ENCODE measurements around the gene ACAD8. TPM values are rescaled to one million over a fixed set of nuclear protein-coding genes. Genes with fewer than 3 reads are reported as not detected.
A peak's percentile ranks its signal among the peaks of the same experiment; 100 is the strongest.

Gene ACAD8
- total RNA-seq, 1 donor from 2014 or later, result 28.6 TPM

DNA sequence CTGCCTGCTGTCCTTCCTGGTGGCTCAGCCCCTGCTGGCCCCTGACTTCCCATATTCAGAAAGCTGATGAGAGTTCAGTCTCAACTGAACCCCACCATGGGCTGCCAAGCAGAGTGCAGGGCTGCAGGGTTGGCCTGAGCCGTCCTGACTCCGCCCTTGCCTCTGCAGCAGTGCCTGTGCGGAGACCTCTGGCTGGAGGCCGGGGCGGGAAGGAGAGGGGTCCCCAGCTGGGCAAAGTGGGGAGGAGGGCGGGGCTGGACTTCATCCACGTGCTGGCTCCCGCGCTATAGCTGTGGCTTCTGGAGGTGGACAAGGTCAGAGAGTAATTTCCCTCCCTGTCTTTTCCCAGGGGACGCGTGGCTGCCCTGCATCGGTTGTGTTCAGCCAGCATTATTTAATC lies 36.4 kb downstream of the ACAD8 start:
- TF ChIP-seq, protein P1, sequence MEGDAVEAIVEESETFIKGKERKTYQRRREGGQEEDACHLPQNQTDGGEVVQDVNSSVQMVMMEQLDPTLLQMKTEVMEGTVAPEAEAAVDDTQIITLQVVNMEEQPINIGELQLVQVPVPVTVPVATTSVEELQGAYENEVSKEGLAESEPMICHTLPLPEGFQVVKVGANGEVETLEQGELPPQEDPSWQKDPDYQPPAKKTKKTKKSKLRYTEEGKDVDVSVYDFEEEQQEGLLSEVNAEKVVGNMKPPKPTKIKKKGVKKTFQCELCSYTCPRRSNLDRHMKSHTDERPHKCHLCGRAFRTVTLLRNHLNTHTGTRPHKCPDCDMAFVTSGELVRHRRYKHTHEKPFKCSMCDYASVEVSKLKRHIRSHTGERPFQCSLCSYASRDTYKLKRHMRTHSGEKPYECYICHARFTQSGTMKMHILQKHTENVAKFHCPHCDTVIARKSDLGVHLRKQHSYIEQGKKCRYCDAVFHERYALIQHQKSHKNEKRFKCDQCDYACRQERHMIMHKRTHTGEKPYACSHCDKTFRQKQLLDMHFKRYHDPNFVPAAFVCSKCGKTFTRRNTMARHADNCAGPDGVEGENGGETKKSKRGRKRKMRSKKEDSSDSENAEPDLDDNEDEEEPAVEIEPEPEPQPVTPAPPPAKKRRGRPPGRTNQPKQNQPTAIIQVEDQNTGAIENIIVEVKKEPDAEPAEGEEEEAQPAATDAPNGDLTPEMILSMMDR (IDR thresholded peaks at IDR 0.05), result no peak
- no peaks in the 10 kb centered on the region for H3K4me1 ChIP-seq
- H3K36me3 ChIP-seq, result no peaks in the 10 kb centered on the region
- H3K27ac ChIP-seq, result no peak overlapping the region
- no peaks in the 10 kb centered on the region for H3K9me3 ChIP-seq
- intact Hi-C loops (cut with DNase I), result no loop called here
- DNase-seq (ENCODE audit: low spot score in 2 of 2), result peak in 1 of 2 donors; percentile 34
- H3K4me3 ChIP-seq, result no peak overlapping the region
- H3K27me3 ChIP-seq, result no peaks in the 10 kb centered on the region

DNA sequence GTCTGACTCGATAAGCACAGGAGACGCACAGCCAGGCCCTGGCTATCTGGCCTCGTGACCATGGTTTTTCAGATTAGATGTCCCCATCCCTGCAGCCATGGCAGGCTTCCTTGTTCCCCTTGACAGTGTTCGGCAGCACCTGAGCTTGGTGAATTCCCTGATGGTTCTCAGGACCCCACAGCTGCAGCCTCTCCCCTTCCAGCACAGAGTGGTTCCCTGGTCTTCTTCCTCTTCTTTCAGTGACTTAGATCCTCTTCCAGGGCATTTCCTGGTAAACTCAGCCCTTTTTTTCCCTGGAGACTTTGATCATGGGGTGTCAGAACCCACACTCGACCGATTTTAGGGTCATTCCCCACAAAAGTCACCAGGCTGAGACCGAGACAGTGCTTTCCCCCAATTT lies 37.3 kb downstream of the ACAD8 start:
- intact Hi-C loops (cut with DNase I), result no loop called here
- Histone ChIP-seq H3K4me3 (no peak overlapping the region), H3K27me3 (no peaks in the 10 kb centered on the region), H3K9me3 (no peaks in the 10 kb centered on the region), H3K4me1 (no peaks in the 10 kb centered on the region), H3K36me3 (no peaks in the 10 kb centered on the region), H3K27ac (no peak overlapping the region)
- TF ChIP-seq, protein P1 (IDR thresholded peaks at IDR 0.05), result no peak
- DNase-seq (ENCODE audit: low spot score in 2 of 2), result peak in 1 of 2 donors; percentile 34

DNA sequence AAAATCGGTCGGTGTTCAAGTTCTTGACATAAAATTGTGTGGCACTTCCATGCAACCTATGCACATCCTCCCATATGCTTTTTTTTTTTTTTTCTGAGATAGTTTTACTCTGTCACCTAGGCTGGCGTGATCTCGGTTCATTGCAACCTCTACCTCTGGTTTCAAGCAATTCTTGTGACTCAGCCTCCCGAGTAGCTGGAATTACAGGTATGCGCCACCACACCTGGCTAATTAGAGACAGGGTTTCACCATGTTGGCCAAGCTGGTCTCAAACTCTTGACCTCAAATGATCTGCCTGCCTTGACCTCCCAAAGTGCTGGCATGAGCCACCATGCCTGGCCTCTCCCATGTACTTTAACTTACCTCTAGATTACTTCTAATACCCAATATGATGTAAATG lies 37.8 kb downstream of the ACAD8 start:
- peak in 1 of 2 donors; percentile 24 for DNase-seq (ENCODE audit: low spot score in 2 of 2)
- Histone ChIP-seq H3K36me3 (no peaks in the 10 kb centered on the region), H3K27ac (no peak overlapping the region), H3K9me3 (no peaks in the 10 kb centered on the region), H3K27me3 (no peaks in the 10 kb centered on the region), H3K4me3 (no peak overlapping the region), H3K4me1 (no peaks in the 10 kb centered on the region)
- intact Hi-C loops (cut with DNase I), result no loop called here
- TF ChIP-seq, protein P1 (IDR thresholded peaks at IDR 0.05), result no peak

DNA sequence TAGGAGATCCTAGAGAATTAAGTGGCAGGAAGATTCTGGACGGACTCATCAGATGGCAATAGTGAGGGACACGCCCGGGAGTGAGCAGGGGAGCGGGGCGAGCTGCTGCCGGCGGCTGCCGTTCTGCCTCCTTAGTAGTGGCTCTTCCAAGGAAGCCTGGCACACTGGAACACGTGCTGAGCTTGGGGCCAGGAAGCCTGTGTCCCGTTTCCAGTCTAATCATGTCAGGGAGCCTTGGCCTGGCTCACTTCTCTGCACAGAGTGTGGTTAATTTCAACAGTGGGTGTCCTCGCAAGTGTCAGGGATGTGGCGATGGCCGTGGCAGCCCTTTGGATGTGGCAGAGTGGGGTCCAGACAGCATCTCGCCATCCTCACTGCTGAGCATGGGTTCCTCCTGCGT lies 39.3 kb downstream of the ACAD8 start:
- TF ChIP-seq, protein P1 (IDR thresholded peaks at IDR 0.05), result no peak
- Histone ChIP-seq H3K9me3 (no peaks in the 10 kb centered on the region), H3K4me1 (no peaks in the 10 kb centered on the region), H3K27me3 (no peaks in the 10 kb centered on the region), H3K36me3 (no peaks in the 10 kb centered on the region), H3K27ac (no peak overlapping the region), H3K4me3 (no peak overlapping the region)
- peak in 1 of 2 donors; percentile 38 for DNase-seq (ENCODE audit: low spot score in 2 of 2)
- intact Hi-C loops (cut with DNase I), result no loop called here

DNA sequence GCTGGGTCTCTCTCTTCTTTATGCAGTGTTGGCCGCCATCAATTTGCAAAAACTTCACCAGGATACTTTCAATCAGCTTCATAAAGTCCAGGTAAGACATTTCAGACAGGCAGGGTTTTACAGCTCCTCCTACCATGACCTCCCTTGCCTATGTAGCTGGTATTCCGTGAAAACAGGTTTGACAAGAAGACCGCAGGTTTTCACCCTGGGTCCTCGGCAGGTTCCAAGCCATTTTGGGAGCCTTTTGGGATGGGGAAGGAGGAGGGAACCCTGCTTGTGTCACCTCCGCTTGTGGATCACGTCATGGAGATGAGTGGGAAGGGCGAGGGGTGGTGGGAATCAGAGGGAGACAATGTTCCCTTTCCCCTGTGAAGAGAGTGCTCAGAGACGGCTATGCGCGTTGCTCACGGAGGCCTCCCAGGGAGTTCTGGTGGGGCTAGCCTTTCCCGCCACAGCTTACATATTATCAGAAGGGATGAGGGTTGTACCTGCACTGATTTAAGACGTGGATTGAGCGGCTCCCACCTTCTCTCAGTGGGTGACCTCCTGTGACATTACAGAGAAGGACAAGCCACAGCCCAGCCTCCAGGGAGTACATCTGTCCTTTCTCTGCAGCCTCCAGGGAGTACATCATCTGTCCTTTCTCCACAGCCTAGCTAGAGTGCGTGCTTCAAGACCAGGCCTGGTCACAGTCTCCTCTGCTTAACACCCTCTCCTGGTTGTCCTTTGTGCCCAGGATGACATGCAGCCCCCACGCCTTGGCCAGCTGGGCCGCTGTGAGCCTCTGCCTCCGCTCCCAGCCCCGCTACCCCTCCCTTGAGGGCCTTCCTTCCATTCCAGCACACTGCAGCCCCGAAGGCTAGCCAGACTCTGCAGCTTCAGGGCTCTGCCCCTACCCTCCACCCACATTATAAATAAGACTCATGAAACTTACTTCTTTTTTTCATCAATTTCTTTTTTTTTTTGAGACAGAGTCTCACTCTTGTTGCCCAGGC lies 40.0 kb downstream of the ACAD8 start:
- Histone ChIP-seq H3K4me3 (no peak overlapping the region), H3K27ac (no peak overlapping the region), H3K4me1 (no peaks in the 10 kb centered on the region), H3K9me3 (no peaks in the 10 kb centered on the region), H3K36me3 (no peaks in the 10 kb centered on the region), H3K27me3 (no peaks in the 10 kb centered on the region)
- intact Hi-C loops (cut with DNase I), result no loop called here
- TF ChIP-seq, protein P1 (IDR thresholded peaks at IDR 0.05), result no peak
- peak in 1 of 2 donors; percentile 50 for DNase-seq (ENCODE audit: low spot score in 2 of 2)
